ENCODE data around the gene PDIA6.
"Not testable (repeated sequence)": the region's sequence is repeated elsewhere in the genome, so short reads cannot be mapped to it uniquely, and the experiment has no call there.

- TF ChIP-seq POLR2A, CTCF, EP300, POLR2AphosphoS5 (IDR thresholded peaks at IDR 0.05): not testable (repeated sequence)
These were observed 5.7 kb upstream of the PDIA6 start for GRCh38 chr2:10818305-10818704.
